ENCODE measurements around the gene ARHGAP31.
"Not testable (repeated sequence)": the region's sequence is repeated elsewhere in the genome, so short reads cannot be mapped to it uniquely, and the experiment has no call there.

The ARHGAP31 gene

DNA sequence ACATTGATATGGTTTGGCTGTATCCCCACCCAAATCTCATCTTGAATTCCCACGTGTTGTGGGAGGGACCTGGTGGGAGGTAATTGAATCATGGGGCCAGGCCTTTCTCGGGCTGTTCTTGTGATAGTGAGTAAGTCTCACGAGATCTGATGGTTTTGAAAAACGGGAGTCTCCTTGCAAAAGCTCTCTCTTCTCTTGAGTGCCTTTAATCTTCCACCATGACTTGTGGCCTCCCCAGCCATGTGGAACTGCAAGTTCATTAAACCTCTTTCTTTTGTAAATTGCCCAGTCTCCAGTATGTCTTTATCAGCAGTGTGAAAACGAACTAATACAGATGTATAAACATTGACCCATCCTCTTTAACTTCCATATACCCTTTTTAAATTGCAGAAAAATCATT lies 26.6 kb downstream of the ARHGAP31 start:
- not testable (repeated sequence) for DNase-seq

DNA sequence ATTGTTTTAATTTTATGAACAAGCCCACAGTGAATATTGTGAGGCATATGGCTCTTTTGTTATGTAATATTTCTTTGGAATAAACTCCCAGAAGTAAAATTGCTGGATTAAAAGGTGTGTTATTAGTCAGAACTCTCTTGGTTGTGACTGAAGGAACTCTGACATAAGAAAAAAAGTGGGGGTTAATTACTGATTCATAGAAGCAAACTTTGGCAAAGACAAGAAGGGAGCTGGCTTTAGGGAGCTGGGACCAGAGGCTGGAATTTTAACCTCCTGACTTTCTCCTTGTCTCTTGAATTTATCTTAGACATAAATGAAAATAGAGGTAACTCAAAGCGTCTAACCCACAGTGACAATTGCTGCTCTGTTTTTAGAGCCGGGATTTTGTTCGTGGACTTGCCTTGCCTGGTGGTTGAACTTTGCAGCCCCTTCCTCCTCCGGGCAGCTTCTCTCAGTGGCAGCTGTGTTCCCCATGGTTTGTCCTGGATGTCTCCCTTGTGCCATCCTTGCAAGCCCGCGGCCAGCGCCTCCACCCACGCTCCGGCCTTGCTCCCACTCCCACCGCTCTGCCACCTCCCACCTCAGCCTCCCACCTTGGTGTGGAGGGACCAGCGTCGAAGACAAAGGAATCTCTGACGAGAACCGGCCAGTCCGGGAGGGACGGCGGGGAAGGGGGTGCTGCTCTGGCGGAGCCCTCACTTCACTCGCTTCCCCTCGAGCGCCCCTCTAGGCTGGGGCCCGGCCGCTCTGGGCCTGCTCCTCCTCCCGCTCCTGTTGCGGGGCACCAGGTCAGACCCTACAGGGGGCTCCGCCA lies 28.0 kb downstream of the ARHGAP31 start:
- DNase-seq: no peak

- peak; percentile 67 for DNase-seq
Observed at GRCh38 chr3:119322835-119323722, 28.9 kb downstream of the ARHGAP31 start.

GRCh38 chr3:119323723-119324085 lies 29.5 kb downstream of the ARHGAP31 start:
- no peak for DNase-seq

DNA sequence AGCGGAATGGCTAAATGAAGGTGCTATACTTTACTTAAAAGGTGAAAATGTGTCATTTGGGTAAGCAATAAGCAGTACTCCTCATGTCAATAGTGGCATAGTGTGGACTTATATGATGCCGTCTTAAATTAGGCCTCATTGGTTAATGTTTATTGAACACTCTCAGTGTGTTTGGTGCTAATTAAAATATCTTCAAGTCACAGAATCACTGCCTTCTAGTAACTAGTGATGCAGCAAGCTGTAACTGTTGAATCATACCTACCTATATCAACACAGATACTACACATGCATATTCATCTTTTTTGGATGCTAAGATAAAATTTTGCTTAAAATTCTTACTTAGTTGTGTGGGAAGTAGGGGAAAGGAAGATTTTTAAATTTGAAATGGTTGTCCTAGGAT lies 30.7 kb downstream of the ARHGAP31 start:
- DNase-seq: no peak

- DNase-seq: no peak
Observed at GRCh38 chr3:119326976-119327375, 32.8 kb downstream of the ARHGAP31 start.

DNA sequence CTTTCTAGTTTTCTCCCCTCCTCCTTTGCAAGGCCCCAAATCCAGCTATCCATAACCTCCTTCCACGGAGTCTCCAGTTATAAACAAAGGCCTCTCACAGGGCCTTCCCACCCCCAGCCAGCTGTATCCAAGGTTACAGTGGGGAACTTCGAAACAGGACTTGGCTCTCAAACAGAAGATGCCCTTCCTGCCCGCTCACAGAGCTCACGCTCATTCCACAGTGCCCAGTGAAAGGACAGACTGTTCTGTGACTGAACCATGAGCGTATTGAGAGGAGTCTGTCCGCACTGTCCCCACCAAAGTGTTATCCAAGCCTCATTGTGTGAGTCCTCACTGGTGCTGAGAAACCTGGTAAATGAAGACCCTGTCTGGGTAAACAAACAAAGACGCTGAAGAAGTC lies 35.4 kb downstream of the ARHGAP31 start:
- DNase-seq: no peak

DNA sequence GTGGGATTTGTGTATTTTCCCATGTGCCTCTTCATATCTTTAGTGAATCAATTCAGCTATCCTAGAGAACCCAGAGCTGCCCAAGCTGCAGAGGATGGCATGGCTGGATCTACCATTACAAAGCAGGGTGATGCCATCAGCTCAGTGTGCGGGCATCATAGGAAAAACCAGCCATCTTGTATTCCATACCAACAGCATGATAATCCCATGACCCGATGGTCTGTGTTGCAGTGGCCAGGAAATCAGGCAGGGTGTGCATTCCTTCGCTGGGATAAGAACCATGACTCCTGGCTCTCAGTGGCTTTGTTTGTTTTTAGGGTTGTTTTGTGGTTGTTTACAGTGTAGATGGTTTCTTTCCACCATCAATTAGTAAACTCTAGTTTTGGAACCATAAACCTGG lies 36.0 kb downstream of the ARHGAP31 start:
- no peak for DNase-seq

DNA sequence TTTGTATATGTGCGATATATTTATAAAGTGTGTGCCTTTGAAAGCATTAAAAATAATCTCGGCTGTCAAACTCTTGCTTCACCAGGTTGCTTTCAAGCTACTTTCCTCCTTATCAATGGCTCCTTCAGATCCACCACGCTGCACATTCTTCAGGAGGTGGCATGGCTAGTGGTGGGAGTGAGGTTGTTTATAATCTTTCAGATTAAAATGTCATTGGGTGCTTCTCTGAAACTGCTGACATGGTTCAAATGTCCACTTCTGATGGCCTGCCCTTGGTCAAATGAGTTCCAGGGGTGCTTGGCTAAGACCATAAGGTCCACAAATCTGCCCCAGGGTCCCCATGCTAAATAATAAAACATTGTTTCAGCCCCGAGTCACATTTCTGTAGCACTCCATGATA lies 36.7 kb downstream of the ARHGAP31 start:
- DNase-seq: no peak

- no peak for DNase-seq
Observed at GRCh38 chr3:119331661-119332060, 37.5 kb downstream of the ARHGAP31 start.

GRCh38 chr3:119333773-119334509 lies 39.8 kb downstream of the ARHGAP31 start:
- DNase-seq: no peak

DNA sequence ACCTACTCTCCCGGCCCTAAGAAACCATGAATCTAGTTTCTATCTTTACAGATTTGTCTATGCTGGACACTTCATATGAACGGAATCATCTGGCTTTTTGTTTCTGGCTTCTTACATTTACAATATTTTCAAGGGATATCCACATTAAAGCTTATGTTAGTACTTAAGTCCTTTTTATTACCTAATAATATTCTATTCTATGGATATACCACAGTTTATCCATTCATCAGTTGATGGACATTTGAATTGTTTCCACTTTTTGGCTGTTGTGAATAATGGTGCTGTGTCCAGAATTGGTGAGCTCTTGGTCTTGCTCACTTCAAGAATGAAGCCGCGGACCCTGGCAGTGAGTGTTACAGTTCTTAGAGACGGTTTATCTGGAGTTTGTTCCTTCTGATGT lies 42.6 kb downstream of the ARHGAP31 start:
- no peak for DNase-seq

DNA sequence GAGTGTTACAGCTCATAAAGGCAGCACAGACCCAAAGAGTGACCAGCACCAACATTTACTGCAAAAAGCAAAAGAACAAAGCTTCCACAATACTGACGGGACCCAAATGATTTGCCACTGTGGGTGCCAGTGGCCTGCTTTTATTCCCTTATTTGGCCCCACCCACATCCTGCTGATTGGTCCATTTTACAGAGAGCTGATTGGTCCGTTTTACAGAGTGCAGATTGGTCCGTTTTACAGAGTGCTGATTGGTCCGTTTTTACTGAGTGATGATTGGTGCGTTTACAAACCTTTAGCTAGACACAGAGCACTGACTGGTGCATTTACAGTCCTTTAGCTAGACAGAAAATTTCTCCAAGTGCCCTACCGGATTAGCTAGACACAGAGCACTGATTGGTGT lies 43.2 kb downstream of the ARHGAP31 start:
- DNase-seq: not testable (repeated sequence)

GRCh38 chr3:119338754-119339153 lies 44.6 kb downstream of the ARHGAP31 start:
- DNase-seq: no peak

DNA sequence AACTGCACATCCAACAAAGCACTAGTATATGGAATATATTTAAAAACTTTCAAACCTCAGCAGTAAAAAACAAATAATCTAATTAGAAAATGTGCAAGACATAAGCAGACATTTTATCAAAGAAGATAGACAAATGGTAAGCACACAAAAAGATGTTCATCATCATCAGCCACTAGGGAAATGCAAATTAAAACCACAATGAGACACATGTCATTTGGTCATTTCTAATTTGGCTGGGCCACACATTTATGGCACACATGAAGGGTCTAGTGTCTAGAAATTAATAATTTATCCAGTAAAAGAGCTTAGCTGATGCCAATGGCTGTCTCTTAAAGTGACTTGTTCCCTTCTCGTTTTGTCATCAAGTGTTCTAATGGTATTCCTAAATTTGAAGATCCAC lies 45.8 kb downstream of the ARHGAP31 start:
- no peak for DNase-seq

DNA sequence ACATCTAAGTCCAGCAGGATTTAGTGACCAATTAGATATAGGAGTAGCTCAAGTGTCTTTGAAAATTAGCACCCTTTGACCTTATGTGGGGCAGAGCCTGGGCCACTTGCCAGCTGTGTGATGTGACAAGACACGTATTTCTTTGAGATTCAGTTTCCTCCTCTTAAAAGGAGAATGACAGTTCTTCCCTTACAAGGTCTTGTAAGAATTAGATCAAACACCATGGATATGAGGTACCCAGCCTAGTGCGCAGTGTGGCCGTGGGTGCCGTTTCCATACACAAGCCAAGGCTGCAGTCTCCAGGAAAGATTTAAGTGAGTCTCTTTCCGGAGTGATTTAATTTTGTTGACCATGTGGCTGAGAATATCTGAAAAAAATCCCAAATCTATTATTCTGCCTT lies 46.3 kb downstream of the ARHGAP31 start:
- no peak for DNase-seq

- DNase-seq: no peak
Observed at GRCh38 chr3:119342176-119342575, 48.0 kb downstream of the ARHGAP31 start.

- no peak for DNase-seq
Observed at GRCh38 chr3:119343719-119344118, 49.5 kb downstream of the ARHGAP31 start.

DNA sequence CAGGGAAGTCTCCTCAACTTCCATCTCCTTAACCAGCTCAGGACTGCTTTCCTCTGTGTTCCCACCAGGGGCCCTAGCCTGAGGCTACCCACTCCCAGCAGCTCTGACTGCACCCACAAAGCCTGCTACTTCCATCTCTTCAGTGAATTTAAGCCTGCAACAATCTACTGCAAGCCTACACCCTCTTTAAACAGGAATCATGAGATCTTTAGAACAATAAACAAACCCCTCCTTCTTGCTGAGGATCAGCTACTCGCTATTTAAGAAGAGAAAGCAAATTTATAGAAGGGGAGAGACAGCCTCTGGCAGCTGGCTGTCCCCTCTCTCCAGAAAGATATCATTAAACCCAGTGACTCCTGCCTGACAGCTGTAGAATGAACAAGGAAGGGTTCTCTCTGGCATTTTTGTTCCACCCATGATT lies 51.9 kb downstream of the ARHGAP31 start:
- DNase-seq: no peak

DNA sequence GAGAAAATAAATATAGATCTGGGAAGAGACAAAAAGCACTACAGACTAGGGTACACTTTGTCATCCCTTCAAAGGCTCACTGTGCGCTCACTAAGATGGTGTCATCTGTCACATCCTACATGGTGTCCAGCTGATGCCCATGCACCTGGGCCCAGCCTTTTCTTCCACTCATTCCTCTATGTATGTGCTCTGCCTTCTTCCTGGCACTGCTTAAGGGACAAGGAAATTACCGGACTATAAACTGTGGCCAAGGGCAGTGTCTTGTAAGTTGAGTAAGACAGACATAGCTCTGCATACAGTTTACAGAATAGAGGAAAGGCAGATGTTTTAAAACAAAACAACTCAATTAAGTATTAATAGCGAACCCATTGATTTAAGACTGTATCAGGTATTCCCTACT lies 52.9 kb downstream of the ARHGAP31 start:
- DNase-seq: no peak

GRCh38 chr3:119349354-119350041 lies 55.3 kb downstream of the ARHGAP31 start:
- no peak for DNase-seq

- DNase-seq: no peak
Observed at GRCh38 chr3:119350114-119350513, 55.9 kb downstream of the ARHGAP31 start.

DNA sequence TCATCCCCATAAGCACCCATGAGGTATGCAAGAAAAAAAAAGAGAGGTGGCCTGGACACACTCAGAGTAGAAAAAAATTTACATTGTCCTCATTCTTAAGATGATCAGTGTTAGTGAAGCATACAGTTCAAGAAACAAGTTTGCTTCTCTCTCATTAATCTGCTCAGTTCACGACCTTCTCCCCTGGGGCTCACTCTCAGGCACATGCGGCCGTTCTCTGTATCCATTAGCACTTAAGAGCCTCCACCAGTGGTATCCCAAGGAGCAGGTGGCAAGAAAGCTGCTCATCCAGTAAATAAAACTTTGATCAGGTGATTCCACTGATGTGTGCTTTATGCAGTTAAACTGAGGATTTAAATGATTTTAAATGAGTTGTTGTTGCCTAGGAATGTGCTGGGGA lies 57.4 kb downstream of the ARHGAP31 start:
- no peak for DNase-seq
